ENCODE results near the gene CFAP210. TPM values are rescaled to one million over a fixed set of nuclear protein-coding genes. Genes with fewer than 3 reads are reported as not detected.

The CFAP210 gene
- total RNA-seq, 3 donors from 2014 or later: 0.66 to 3.4 TPM; not detected in 1

DNA sequence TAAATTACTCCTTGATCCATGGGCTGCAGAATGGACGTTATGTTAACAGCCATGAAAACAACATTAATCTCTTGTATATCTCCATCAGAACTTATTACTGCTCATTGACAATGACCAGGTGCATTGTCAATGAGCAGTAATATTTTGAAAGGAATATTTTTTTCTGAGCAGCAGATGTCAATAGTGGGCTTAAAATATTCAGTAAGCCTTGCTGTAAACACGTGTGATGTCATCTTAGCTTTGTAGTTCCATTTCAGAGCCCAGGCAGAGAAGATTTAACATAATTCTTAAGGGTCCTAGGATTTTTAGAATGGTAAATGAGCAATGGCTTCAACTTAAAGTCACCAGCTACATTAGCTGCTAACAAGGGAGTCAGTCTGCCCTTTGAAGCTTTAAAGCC lies 26.6 kb downstream of the CFAP210 start:
- Histone ChIP-seq H3K9me3 (no peaks in the 10 kb centered on the region), H3K27ac (no peak overlapping the region), H3K4me3 (no peak overlapping the region), H3K4me1 (no peaks in the 10 kb centered on the region), H3K36me3 (no peaks in the 10 kb centered on the region), H3K27me3 (no peaks in the 10 kb centered on the region)
- no peak for DNase-seq (ENCODE audit: low spot score in 2 of 2)
- intact Hi-C loops (cut with DNase I; ENCODE audit: low total_unique reads): no loop called here
- TF ChIP-seq POLR2AphosphoS5 (IDR thresholded peaks at IDR 0.05): no peak
- TF ChIP-seq POLR2A (IDR thresholded peaks at IDR 0.05): no peak
- TF ChIP-seq, protein P1, sequence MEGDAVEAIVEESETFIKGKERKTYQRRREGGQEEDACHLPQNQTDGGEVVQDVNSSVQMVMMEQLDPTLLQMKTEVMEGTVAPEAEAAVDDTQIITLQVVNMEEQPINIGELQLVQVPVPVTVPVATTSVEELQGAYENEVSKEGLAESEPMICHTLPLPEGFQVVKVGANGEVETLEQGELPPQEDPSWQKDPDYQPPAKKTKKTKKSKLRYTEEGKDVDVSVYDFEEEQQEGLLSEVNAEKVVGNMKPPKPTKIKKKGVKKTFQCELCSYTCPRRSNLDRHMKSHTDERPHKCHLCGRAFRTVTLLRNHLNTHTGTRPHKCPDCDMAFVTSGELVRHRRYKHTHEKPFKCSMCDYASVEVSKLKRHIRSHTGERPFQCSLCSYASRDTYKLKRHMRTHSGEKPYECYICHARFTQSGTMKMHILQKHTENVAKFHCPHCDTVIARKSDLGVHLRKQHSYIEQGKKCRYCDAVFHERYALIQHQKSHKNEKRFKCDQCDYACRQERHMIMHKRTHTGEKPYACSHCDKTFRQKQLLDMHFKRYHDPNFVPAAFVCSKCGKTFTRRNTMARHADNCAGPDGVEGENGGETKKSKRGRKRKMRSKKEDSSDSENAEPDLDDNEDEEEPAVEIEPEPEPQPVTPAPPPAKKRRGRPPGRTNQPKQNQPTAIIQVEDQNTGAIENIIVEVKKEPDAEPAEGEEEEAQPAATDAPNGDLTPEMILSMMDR (IDR thresholded peaks at IDR 0.05): no peak

DNA sequence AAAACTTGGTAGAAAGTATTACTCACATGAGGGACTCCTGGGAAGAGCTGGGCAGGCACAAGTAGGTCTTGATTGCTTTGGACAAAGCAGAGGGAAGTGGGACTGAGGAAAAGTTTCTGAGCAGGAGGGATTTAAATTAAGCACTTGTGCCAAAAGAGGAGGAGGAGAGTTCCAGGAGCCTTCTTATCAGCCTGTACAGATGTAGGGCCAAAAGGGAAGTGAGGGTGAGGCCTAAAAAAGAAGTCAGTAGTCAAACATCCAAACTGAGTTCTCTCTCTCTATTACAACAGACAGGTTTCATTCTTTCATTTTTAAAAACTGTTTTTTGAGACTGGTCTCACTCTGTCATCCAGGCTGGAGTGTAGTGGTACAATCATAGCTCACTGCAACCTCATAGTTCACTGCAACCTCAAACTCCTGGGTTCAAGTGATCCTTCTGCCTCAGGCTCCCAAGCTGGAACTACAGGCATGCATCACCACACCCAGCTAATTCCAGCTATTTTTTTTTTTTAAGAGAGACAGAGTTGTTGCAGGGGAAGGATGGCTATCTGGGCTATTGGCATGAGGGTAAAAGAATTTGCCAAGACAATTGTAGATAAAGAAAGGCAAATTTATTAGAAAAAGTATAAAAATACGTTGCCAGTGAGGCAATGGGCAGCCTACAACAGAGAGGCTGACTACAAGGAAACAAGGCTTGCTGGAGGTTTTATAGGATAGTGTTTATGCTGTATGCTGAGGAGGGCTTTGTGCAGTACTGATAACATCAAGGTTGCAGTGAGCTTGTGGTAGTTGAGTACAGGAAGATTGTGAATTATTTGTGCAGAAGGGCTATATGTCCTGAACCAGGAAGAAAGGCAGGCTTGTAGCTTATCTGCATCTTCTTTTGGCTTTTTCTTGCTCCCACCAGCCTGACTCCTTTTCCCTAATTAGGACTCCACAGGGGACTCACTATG lies 29.0 kb downstream of the CFAP210 start:
- Histone ChIP-seq H3K4me3 (no peak overlapping the region), H3K27me3 (no peaks in the 10 kb centered on the region), H3K27ac (no peak overlapping the region), H3K9me3 (no peaks in the 10 kb centered on the region), H3K4me1 (no peaks in the 10 kb centered on the region), H3K36me3 (no peaks in the 10 kb centered on the region)
- intact Hi-C loops (cut with DNase I; ENCODE audit: low total_unique reads): no loop called here
- no peak for TF ChIP-seq POLR2A (IDR thresholded peaks at IDR 0.05)
- TF ChIP-seq, protein P1 (IDR thresholded peaks at IDR 0.05): no peak
- no peak for TF ChIP-seq POLR2AphosphoS5 (IDR thresholded peaks at IDR 0.05)
- no peak for DNase-seq (ENCODE audit: low spot score in 2 of 2)

DNA sequence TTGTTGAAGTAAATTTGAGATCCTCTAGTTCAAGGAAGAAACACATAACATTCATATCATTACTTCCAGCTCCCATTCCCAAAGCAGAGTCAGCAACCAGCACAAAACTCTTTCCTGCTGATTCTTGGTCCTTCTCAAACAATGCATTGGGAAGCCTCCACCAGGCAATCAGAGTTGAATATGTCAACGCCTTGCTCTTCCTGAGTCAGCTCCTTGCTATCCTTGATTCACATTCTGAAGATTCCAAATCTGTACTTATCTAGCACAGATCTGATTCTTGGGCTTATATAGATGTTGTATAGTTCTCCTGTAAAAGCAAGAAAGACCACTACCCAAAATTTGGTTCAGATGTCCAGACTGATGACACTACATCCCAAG lies 29.6 kb downstream of the CFAP210 start:
- no peak for DNase-seq (ENCODE audit: low spot score in 2 of 2)
- Histone ChIP-seq H3K4me1 (no peaks in the 10 kb centered on the region), H3K27ac (no peak overlapping the region), H3K36me3 (no peaks in the 10 kb centered on the region), H3K4me3 (no peak overlapping the region), H3K9me3 (no peaks in the 10 kb centered on the region), H3K27me3 (no peaks in the 10 kb centered on the region)
- TF ChIP-seq, protein P1 (IDR thresholded peaks at IDR 0.05): no peak
- TF ChIP-seq POLR2A (IDR thresholded peaks at IDR 0.05): no peak
- TF ChIP-seq POLR2AphosphoS5 (IDR thresholded peaks at IDR 0.05): no peak
- intact Hi-C loops (cut with DNase I; ENCODE audit: low total_unique reads): no loop called here

DNA sequence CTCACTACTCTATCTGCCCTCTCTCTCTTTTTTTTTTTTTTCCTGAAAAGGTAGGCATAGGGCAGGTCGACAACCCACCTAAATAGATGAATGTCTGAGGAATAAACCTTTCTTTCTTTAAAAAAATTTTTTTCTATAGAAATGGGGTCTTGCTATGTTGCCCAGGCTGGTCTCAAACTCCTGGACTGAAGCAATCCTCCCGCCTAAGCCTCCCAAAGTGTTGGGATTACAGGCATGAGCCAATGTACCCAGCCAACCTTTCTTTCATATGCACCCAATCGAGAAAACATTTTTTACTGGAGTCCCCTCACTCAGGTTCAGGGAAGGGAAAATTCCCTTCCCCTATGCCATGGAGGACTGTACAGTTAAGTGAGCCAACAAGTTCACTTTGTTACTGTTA lies 31.0 kb downstream of the CFAP210 start:
- no peak for TF ChIP-seq POLR2A (IDR thresholded peaks at IDR 0.05)
- TF ChIP-seq POLR2AphosphoS5 (IDR thresholded peaks at IDR 0.05): no peak
- TF ChIP-seq, protein P1 (IDR thresholded peaks at IDR 0.05): no peak
- intact Hi-C loops (cut with DNase I; ENCODE audit: low total_unique reads): no loop called here
- no peak for DNase-seq (ENCODE audit: low spot score in 2 of 2)
- Histone ChIP-seq H3K27me3 (no peaks in the 10 kb centered on the region), H3K27ac (no peak overlapping the region), H3K4me1 (no peaks in the 10 kb centered on the region), H3K4me3 (no peak overlapping the region), H3K36me3 (no peaks in the 10 kb centered on the region), H3K9me3 (no peaks in the 10 kb centered on the region)

DNA sequence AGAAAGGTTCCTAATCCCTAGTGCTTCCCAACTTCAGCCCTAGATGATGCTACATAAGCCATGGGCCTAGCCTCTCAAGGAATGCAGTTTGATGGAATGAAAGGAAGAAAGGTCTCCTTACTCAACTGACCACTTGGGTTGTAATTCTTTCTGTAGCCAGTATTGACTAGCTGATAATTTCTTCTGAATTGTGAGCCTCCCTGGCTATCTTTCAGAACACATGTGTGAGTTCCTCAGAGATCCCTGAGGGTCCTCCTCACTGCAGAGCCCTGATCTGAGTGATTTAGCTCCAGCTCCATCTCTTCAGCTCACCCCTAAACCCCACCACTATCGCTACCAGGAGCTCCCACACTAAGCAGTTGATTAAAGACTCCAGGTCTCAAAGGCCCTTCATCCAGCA lies 31.5 kb downstream of the CFAP210 start:
- no peak overlapping the region for H3K27ac ChIP-seq
- no peaks in the 10 kb centered on the region for H3K36me3 ChIP-seq
- TF ChIP-seq, protein P1 (IDR thresholded peaks at IDR 0.05): no peak
- TF ChIP-seq POLR2A (IDR thresholded peaks at IDR 0.05): no peak
- no peak for TF ChIP-seq POLR2AphosphoS5 (IDR thresholded peaks at IDR 0.05)
- no peaks in the 10 kb centered on the region for H3K9me3 ChIP-seq
- no peak overlapping the region for H3K4me3 ChIP-seq
- DNase-seq (ENCODE audit: low spot score in 2 of 2): no peak
- H3K27me3 ChIP-seq: no peaks in the 10 kb centered on the region
- intact Hi-C loops (cut with DNase I; ENCODE audit: low total_unique reads): no loop called here
- H3K4me1 ChIP-seq: no peaks in the 10 kb centered on the region

Data from breast epithelium (tissue), 4 donors.